ENCODE results near the gene GFOD2.

The GFOD2 gene

GRCh38 chr16:67704110-67704509, 15.0 kb downstream of the GFOD2 start:
- H3K4me2 ChIP-seq: no peak overlapping the region
- no peaks in the 10 kb centered on the region for H3K4me1 ChIP-seq (ENCODE audit: low read depth, poor library complexity, severe bottlenecking)
- no peak for TF ChIP-seq CTCF (conservative IDR thresholded peaks at IDR 0.05; ENCODE audit: low read depth, low read length)
- H3K27ac ChIP-seq: no peak overlapping the region
- H3K79me2 ChIP-seq (ENCODE audit: insufficient read depth, low read depth): no peaks in the 10 kb centered on the region
- H3K36me3 ChIP-seq (ENCODE audit: insufficient read depth): no peaks in the 10 kb centered on the region
- no peak overlapping the region for H2AFZ ChIP-seq (ENCODE audit: low read depth)
- no peaks in the 10 kb centered on the region; the same call in 1 of the 2 replicates for H4K20me1 ChIP-seq (ENCODE audit: insufficient read depth)
- no peak overlapping the region for H3K4me3 ChIP-seq (IDR thresholded peaks at IDR 0.05; ENCODE audit: insufficient read depth, low read depth, low read length)
- no peak overlapping the region for H3K9ac ChIP-seq
- H3K27me3 ChIP-seq (ENCODE audit: insufficient read depth, low read depth): no peaks in the 10 kb centered on the region

- Histone ChIP-seq H3K36me3 (ENCODE audit: insufficient read depth) (no peaks in the 10 kb centered on the region), H3K4me2 (no peak overlapping the region), H3K27me3 (ENCODE audit: insufficient read depth, low read depth) (no peaks in the 10 kb centered on the region), H3K9ac (no peak overlapping the region), H3K4me3 (IDR thresholded peaks at IDR 0.05; ENCODE audit: insufficient read depth, low read depth, low read length) (no peak overlapping the region), H3K4me1 (ENCODE audit: low read depth, poor library complexity, severe bottlenecking) (no peaks in the 10 kb centered on the region), H4K20me1 (ENCODE audit: insufficient read depth) (no peaks in the 10 kb centered on the region; the same call in 1 of the 2 replicates), H3K27ac (no peak overlapping the region), H3K79me2 (ENCODE audit: insufficient read depth, low read depth) (no peaks in the 10 kb centered on the region), H2AFZ (ENCODE audit: low read depth) (no peak overlapping the region)
- TF ChIP-seq CTCF (conservative IDR thresholded peaks at IDR 0.05; ENCODE audit: low read depth, low read length): no peak
Measured at GRCh38 chr16:67703626-67704025, 15.5 kb downstream of the GFOD2 start.

- Histone ChIP-seq H3K4me3 (IDR thresholded peaks at IDR 0.05; ENCODE audit: insufficient read depth, low read depth, low read length) (no peak overlapping the region), H3K4me1 (ENCODE audit: low read depth, poor library complexity, severe bottlenecking) (no peaks in the 10 kb centered on the region), H3K27ac (no peak overlapping the region), H3K36me3 (ENCODE audit: insufficient read depth) (no peaks in the 10 kb centered on the region), H2AFZ (ENCODE audit: low read depth) (no peak overlapping the region), H4K20me1 (ENCODE audit: insufficient read depth) (no peaks in the 10 kb centered on the region), H3K27me3 (ENCODE audit: insufficient read depth, low read depth) (no peaks in the 10 kb centered on the region), H3K4me2 (no peak overlapping the region), H3K9ac (no peak overlapping the region), H3K79me2 (ENCODE audit: insufficient read depth, low read depth) (no peaks in the 10 kb centered on the region)
- TF ChIP-seq CTCF (conservative IDR thresholded peaks at IDR 0.05; ENCODE audit: low read depth, low read length): no peak
Measured at GRCh38 chr16:67702130-67702529, 17.0 kb downstream of the GFOD2 start.

GRCh38 chr16:67701420-67701819, 17.7 kb downstream of the GFOD2 start:
- no peak for TF ChIP-seq CTCF (conservative IDR thresholded peaks at IDR 0.05; ENCODE audit: low read depth, low read length)
- H3K27ac ChIP-seq: no peak overlapping the region
- H3K36me3 ChIP-seq (ENCODE audit: insufficient read depth): no peaks in the 10 kb centered on the region
- H3K4me3 ChIP-seq (IDR thresholded peaks at IDR 0.05; ENCODE audit: insufficient read depth, low read depth, low read length): no peak overlapping the region
- H3K4me1 ChIP-seq (ENCODE audit: low read depth, poor library complexity, severe bottlenecking): no peaks in the 10 kb centered on the region
- H4K20me1 ChIP-seq (ENCODE audit: insufficient read depth): no peaks in the 10 kb centered on the region
- H3K4me2 ChIP-seq: no peak overlapping the region
- H2AFZ ChIP-seq (ENCODE audit: low read depth): no peak overlapping the region
- H3K79me2 ChIP-seq (ENCODE audit: insufficient read depth, low read depth): no peaks in the 10 kb centered on the region
- no peaks in the 10 kb centered on the region for H3K27me3 ChIP-seq (ENCODE audit: insufficient read depth, low read depth)
- H3K9ac ChIP-seq: no peak overlapping the region

Measured in KMS-11 (cell line).